Measurements from ENCODE around the gene CDC7.

GRCh38 chr1:91498498-91499245 lies 2.0 kb upstream of the CDC7 start:
- no peak for TF ChIP-seq RFX5 (IDR thresholded peaks at IDR 0.05; ENCODE audit: low read depth, low read length)
- TF ChIP-seq, protein P1, sequence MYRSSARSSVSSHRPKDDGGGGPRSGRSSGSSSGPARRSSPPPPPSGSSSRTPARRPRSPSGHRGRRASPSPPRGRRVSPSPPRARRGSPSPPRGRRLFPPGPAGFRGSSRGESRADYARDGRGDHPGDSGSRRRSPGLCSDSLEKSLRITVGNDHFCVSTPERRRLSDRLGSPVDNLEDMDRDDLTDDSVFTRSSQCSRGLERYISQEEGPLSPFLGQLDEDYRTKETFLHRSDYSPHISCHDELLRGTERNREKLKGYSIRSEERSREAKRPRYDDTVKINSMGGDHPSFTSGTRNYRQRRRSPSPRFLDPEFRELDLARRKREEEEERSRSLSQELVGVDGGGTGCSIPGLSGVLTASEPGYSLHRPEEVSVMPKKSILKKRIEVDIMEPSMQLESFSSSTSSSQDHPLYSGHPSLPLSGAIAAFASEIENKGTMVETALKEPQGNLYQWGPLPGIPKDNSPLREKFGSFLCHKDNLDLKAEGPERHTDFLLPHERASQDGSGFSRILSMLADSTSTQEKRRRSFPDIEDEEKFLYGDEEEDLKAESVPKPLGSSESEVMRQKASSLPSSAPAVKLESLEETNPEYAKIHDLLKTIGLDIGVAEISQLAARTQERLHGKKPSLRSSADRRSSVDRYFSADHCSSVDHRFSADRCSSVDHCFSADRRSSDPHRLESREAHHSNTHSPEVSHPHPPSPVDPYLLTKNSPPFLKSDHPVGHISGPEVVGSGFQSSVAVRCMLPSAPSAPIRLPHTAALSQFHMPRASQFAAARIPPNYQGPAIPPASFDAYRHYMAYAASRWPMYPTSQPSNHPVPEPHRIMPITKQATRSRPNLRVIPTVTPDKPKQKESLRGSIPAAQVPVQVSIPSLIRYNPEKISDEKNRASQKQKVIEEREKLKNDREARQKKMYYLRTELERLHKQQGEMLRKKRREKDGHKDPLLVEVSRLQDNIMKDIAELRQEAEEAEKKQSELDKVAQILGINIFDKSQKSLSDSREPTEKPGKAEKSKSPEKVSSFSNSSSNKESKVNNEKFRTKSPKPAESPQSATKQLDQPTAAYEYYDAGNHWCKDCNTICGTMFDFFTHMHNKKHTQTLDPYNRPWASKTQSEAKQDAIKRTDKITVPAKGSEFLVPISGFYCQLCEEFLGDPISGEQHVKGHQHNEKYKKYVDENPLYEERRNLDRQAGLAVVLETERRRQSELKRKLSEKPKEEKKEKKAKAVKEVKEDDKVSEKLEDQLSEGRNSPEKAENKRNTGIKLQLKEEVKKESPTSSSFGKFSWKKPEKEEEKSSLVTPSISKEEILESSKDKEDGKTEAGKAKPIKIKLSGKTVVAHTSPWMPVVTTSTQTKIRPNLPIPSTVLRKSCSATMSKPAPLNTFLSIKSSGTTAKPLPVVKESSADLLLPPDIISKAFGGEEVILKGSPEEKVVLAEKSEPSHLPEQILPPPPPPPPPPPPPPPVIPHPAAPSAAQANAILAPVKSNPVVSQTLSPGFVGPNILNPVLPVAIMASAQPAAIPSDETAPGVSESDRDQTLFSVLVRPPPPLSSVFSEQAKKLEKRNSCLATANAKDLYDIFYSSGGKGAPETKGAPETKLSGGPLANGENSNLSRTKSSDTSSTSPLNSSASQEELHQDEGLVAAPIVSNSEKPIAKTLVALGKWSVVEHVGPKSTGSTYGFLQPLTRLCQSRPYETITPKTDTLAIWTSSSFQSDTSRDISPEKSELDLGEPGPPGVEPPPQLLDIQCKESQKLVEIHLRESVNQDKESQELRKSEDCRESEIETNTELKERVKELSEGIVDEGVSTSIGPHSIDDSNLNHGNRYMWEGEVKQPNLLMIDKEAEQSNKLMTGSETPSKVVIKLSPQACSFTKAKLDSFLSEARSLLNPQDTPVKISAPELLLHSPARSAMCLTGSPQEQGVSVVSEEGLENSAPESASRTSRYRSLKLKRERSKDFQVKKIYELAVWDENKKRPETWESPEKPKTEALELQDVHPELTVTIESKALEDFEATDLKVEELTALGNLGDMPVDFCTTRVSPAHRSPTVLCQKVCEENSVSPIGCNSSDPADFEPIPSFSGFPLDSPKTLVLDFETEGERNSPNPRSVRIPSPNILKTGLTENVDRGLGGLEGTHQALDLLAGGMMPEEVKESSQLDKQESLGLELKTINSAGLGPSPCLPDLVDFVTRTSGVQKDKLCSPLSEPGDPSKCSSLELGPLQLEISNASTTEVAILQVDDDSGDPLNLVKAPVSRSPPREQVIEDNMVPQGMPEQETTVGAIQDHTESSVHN (CRISPR knock-in tag; IDR thresholded peaks at IDR 0.05), result no peak
- no peak for TF ChIP-seq ZNF556 (CRISPR knock-in tag; IDR thresholded peaks at IDR 0.05; ENCODE audit: borderline replicate concordance)

All from HepG2 (cell line).